HEK293T (cell line): Measurements from ENCODE around the gene HPS5.

Experiments
- BHLHE40 ChIP-seq: fragments of 450-650 bp; IDR thresholded peaks from 2 replicates; pipeline ENCODE4 v1.6.1; 2016; ENCODE audit warnings: mild to moderate bottlenecking, moderate library complexity, borderline replicate concordance
- CTBP1 ChIP-seq: fragments of 450-650 bp; IDR thresholded peaks from 2 replicates; pipeline ENCODE4 v1.6.1; 2016; ENCODE audit warnings: borderline replicate concordance
- ELF4 ChIP-seq: fragments of 450-650 bp; IDR thresholded peaks from 2 replicates; pipeline ENCODE4 v1.6.1; 2017; ENCODE audit warnings: antibody characterized with exemption
- FOXA1 ChIP-seq: fragments of 450-650 bp; IDR thresholded peaks from 2 replicates; pipeline ENCODE4 v1.6.1; 2016; ENCODE audit warnings: mild to moderate bottlenecking
- FOXK2 ChIP-seq: fragments of 450-650 bp; IDR thresholded peaks from 2 replicates; pipeline ENCODE4 v1.6.1; 2016; ENCODE audit warnings: mild to moderate bottlenecking
- FOXM1 ChIP-seq: fragments of 450-650 bp; IDR thresholded peaks from 2 replicates; pipeline ENCODE4 v1.6.1; 2017; ENCODE audit warnings: mild to moderate bottlenecking, borderline replicate concordance
- HDGF ChIP-seq: fragments of 450-650 bp; IDR thresholded peaks from 2 replicates; pipeline ENCODE4 v1.6.1; 2017; ENCODE audit warnings: antibody characterized with exemption, borderline replicate concordance
- L3MBTL2 ChIP-seq: fragments of 450-650 bp; conservative IDR thresholded peaks from 2 replicates; pipeline ENCODE4 v1.6.1; 2016; ENCODE audit warnings: mild to moderate bottlenecking
- NFRKB ChIP-seq: fragments of 450-650 bp; IDR thresholded peaks from 2 replicates; pipeline ENCODE4 v1.6.1; 2016; ENCODE audit warnings: mild to moderate bottlenecking, moderate library complexity
- PKNOX1 ChIP-seq: fragments of 450-650 bp; IDR thresholded peaks from 2 replicates; pipeline ENCODE4 v1.6.1; 2016
- SP1 ChIP-seq: fragments of 450-650 bp; IDR thresholded peaks from 2 replicates; pipeline ENCODE4 v1.6.1; 2017
- SUZ12 ChIP-seq: fragments of 450-650 bp; IDR thresholded peaks from 2 replicates; pipeline ENCODE4 v1.6.1; 2016; ENCODE audit warnings: mild to moderate bottlenecking
- ZNF384 ChIP-seq: fragments of 450-650 bp; IDR thresholded peaks from 2 replicates; pipeline ENCODE4 v1.6.1; 2016

- TF ChIP-seq SP1 = no peak
- TF ChIP-seq FOXM1 = no peak
- TF ChIP-seq HDGF = no peak
- TF ChIP-seq BHLHE40 = no peak
- no peak for TF ChIP-seq SUZ12
- TF ChIP-seq ELF4 = no peak
- TF ChIP-seq FOXK2 = no peak
- TF ChIP-seq FOXA1 = no peak
- no peak for TF ChIP-seq NFRKB
- no peak for TF ChIP-seq CTBP1
- TF ChIP-seq L3MBTL2 = no peak
- TF ChIP-seq ZNF384 = no peak
- no peak for TF ChIP-seq PKNOX1
These were observed 44.3 kb upstream of the HPS5 start for GRCh38 chr11:18366286-18366685.
